Fibroblast of the aortic adventitia (primary cell): ENCODE measurements around the gene TBCC. TPM values are rescaled to one million over a fixed set of nuclear protein-coding genes. Genes with fewer than 3 reads are reported as not detected.

Experiments
- DNase-seq: peaks from one replicate; pipeline ENCODE4 v3.0.0-alpha.2; 2010; ENCODE audit warnings: low read depth
- H3K4me3 ChIP-seq: 2 replicates; pipeline ENCODE4 v1.5.1; 2011; ENCODE audit warnings: low read depth, mild to moderate bottlenecking, control low read depth, low read length, moderate library complexity
- CTCF ChIP-seq: IDR thresholded peaks from 2 replicates; pipeline ENCODE4 v1.5.1; 2011; ENCODE audit warnings: mild to moderate bottlenecking, low read length, control low read depth, inconsistent platforms; ENCODE audit not compliant: insufficient read depth
- total RNA-seq: library from RNA; depleted of rRNA; stranded (reverse); fragments of >200 nt; gene quantifications from 2 replicates; pipeline ENCODE4 v1.2.3, GENCODE V29; 2012; ENCODE audit warnings: low replicate concordance

The TBCC gene
- total RNA-seq, 1 donor: 31.1 TPM

DNA sequence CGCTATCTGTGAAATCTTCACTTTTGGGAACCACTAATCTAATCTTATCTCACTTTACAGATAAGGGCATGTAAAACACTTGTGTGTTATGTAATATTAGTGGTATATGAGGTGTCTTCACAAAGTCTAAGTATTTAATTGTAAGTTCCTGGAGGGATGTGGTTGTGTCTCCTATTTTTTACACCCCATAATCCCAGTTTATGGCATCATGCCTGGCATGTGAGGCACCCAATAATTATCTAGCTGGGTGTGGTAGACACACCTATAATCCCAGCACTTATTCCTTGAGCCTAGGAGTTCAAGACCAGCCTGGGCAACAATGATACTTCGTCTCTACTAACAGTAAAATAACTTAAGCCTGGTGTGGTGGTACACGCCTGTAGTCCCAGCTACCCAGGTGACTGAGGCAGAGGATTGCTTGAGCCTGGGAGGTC is 16.5 kb upstream of the TBCC start:
- no peak for DNase-seq
- no peak for TF ChIP-seq CTCF
- no peak overlapping the region for H3K4me3 ChIP-seq

GRCh38 chr6:42761287-42762067 is 15.6 kb upstream of the TBCC start:
- DNase-seq: no peak
- TF ChIP-seq CTCF: no peak
- no peak overlapping the region for H3K4me3 ChIP-seq

DNA sequence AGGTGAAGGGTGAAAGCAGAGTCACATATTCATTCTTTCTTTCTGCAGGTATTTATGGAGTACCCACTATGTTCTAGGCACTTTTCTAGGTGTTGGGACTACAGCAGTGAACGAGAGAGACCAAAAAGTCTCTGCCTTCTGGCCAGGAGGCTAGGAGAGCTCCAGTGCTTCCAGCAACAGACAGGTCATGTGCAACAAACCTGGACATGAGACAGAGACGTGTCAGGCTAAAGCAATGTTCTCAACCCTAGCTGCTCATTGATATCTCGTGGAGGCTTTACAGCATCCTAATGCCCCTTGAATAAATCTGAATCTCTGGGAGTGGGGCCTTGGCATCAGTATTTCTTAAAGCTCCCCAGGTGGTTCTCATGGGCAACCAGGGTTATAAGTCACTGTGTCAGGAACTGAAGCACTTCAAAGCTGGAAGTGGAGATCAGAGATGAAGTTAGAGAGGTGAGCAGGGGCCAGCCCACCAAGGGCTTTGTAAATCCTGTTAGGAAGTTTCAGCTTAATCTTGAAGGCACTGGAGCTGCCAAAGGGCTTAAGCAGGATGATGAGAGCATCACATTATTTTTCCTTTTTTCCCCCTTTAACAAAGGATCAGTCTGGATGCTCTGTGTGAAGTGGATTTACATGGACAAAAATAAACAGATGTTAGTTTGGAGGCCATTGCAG is 13.0 kb upstream of the TBCC start:
- no peak for TF ChIP-seq CTCF
- no peak overlapping the region for H3K4me3 ChIP-seq

GRCh38 chr6:42756722-42757121 is 10.8 kb upstream of the TBCC start:
- H3K4me3 ChIP-seq: no peak overlapping the region

More for the DNA sequence above, 13.0 kb upstream of the TBCC start:
- DNase-seq: no peak

GRCh38 chr6:42754759-42755158 is 8.9 kb upstream of the TBCC start:
- no peak overlapping the region for H3K4me3 ChIP-seq
- no peak for DNase-seq
- no peak for TF ChIP-seq CTCF

More at GRCh38 chr6:42756722-42757121, 10.8 kb upstream of the TBCC start:
- no peak for DNase-seq
- TF ChIP-seq CTCF: no peak

- H3K4me3 ChIP-seq: no peak overlapping the region
- DNase-seq: no peak
- no peak for TF ChIP-seq CTCF
Measured at GRCh38 chr6:42751055-42751454, 5.2 kb upstream of the TBCC start.
